ENCODE results near the gene KANSL3.
"Not testable (repeated sequence)": the region's sequence is repeated elsewhere in the genome, so short reads cannot be mapped to it uniquely, and the experiment has no call there.

KANSL3 gene

DNA sequence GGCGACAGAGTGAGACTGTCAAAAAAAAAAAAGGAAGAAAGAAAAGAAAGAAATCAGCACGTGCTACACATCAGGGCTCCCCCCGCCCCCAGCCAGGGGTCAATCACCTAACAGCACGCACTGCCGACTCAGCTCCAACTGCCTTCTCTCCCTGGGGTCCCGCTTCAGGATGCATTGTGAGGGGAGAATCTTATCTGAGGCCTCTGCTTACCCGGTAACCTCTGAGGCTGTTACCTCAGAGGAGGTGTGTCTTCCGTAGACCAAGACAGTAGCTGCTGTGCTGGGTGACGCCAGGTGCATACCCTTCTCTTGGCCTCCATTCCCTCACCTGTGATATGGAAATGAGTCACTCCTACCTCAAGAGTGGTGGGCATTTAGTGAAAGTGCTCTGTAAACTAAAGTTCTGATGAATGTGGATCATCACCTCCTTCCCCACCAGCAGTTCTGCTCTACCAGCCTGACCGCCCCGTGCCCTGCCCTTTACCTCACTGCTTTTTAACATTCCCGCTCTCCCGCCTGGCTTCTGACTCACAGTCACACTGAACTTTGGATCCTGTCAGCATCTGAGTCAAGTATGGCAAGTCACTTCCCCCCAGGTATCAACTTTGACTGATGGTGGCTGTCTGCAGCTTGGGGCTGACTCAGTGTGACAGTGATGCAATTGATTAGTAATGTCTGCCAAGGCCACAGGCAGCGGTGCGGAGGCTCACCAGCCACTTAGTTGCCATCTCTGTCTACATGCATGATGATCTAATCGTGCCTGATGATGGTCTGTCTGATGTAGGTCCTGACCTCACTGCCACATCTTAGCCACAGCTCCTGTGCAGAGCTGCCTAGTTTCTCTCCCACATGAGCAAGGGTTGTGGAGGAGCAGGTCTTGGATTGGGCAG, 81.4 kb downstream of the KANSL3 start:
- DNase-seq: peak; percentile 74

DNA sequence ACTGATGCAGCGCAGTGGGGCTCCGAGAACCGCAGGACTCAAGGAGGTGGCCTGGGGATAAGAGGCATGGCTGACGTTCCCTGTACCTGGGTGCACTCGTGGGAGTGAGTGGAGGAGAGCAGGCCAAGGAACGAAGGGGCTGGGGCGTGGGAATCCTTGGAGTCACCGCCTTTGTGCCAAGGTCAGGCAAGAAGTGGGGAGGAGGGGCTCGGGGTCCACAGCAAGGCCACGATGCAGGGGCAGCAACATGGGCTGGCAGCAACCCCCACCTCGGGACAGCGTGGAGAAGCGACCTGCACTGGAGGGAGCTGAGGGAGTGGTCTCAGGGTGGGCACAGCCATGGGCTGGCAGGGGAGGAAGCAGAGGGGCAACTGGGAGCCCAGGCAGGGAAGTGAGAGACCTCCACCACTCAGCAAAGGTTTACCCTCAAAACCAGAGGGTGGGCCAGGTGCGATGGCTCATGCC, 82.9 kb downstream of the KANSL3 start:
- no peak for DNase-seq

DNA sequence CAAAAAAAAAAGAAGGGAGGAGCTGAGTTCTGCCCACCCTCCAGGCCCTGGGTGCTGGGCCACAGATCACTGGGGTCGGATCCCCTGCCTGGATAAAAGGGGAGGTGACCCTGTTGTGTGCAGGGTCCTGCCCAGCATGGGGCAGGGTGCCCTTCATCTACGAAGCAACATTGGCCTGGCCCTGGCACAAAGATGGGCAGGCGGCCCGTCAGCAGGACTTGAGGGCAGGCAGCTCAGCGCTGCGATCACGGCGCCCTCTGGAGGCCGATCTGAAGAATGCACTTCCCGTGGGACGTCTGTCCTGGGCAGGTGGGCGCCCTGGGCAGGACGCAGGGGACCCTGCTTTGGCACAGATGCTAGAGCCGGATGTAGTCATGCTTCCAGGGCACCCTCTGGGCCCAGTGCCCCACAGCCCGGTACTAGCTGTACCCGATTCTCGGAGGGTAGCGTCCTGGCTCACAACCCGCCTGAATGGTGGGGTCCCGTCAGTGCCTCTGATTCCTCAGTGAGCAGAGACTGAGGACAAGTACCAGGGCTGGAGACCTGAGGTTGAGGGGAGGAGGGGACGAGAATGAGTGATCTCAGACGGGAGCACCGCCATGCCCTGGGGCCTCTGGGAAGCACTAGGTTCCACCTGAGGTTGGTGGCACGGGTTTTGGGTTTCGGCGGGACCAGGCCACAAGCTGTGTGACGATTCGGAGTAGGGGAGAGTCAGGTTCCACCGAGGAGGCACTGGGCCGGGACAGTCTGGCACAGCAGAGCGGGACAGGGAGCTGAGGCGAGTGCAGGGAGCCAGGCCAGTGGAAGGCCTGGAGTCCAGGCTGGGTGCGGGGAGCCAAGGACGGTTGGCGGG, 83.6 kb downstream of the KANSL3 start:
- peak; percentile 16 for DNase-seq

DNA sequence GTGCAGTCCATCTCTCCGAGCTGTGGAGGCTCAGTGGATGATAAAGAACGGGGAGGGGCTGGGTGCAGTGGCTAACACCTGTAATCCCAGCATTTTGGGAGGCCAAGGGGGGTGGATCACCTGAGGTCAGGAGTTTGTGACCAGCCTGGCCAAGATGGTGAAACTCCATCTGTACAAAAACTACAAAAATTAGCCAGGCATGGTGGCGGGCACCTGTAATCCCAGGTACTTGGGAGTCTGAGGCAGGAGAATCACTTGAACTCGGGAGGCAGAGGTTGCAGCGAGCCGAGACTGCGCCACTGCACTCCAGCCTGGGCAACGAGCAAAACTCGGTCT, 84.2 kb downstream of the KANSL3 start:
- not testable (repeated sequence) for DNase-seq

DNA sequence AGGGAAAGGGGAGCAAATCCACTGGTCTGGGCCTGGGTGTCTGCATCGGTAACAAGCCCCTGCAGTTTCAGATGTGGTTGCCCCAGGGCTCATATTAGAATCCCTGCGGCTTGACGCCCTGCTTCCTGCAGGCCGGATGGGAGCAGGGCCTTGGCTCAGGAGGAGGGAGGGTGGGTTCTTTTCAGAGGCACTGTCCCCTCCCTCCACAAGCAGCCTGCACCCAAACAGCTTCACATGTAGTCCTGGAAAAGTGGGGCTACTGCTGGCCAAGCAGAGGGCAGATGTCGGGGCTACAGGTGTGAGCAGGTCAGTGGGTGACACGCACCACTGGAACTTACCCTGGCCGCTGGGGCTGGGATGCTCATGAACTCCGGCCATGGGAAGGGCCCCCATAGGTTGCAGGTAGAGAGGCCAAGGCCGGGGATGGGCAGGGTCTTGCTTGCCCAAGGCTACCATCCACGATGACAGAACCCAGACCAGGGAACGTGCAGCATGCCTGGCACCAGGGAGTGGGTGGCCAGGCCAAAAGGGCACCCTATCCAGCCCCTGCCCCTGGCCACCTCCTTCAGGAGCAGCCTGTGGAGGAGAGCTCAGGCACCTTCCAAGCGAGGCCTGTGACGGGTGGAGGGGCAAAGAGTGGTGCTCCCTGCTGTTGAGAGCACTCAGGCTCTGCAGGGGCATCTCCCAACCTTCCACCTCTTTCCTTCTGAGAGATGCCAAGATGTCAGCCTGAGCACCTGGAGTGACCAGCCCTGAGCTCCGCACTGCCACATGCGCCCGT, 84.7 kb downstream of the KANSL3 start:
- no peak for DNase-seq

DNA sequence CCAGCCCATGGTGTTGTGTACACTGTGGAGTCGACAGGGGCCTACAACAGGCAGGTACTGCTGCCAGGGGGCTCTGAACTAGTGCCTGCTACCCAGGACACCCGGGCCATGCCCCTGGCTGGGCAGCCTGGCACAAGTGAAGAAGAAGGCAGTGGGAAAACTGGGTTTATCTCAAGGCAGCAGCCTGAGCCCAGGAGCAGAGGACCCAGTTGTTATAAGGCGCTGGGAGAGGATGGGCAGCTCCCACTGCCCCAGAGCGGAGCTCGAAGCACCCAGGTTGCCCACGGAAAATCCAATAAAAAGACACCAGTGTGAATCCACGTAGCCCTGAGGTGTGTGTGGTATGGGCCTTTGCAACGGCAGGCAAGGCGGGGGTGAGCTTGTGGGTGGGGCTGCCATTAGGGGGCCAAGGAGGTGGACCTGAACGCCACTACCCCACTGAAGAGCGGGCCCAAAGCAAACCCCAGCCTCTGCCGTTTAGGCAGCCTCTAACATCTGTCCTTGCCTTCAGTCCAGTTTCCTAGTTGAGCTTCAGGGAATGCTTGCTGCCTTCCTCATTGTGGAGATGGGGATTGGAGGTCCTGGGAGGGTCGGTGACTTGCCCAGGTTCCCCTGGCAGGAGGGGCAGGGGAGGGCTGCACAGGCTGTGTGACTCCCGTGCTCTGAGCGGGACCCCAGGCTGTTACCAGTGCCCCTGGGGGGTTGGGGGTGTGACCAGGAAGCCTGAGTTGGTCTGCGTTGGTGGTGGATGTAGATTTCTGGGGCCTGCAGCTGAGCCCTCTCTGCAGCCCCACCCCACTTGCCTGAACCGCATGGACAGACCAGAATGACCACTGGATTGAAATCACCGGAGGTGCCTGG, 85.6 kb downstream of the KANSL3 start:
- no peak for DNase-seq

DNA sequence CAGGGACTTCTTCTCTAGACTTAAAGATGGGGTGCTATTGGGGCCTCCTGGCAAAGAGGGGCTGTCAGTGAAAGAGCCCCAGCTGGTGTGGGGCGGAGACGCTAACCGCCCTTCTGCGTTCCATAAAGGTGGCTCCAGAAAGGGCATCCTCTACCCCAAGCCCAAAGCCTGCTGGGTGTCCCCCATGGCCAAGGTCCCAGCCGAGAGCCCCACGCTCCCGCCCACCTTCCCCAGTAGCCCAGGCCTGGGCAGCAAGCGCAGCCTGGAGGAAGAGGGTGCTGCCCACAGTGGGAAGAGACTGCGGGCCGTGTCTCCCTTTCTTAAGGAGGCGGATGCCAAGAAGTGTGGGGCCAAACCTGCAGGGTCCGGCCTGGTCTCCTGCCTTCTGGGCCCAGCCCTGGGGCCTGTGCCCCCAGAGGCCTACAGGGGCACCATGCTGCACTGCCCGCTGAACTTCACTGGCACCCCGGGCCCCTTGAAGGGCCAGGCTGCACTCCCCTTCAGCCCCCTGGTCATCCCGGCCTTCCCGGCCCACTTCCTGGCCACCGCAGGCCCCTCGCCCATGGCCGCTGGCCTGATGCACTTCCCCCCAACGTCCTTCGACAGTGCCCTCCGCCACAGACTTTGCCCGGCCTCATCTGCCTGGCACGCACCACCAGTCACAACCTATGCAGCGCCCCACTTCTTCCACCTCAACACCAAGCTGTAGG, 86.4 kb downstream of the KANSL3 start:
- DNase-seq: no peak

DNA sequence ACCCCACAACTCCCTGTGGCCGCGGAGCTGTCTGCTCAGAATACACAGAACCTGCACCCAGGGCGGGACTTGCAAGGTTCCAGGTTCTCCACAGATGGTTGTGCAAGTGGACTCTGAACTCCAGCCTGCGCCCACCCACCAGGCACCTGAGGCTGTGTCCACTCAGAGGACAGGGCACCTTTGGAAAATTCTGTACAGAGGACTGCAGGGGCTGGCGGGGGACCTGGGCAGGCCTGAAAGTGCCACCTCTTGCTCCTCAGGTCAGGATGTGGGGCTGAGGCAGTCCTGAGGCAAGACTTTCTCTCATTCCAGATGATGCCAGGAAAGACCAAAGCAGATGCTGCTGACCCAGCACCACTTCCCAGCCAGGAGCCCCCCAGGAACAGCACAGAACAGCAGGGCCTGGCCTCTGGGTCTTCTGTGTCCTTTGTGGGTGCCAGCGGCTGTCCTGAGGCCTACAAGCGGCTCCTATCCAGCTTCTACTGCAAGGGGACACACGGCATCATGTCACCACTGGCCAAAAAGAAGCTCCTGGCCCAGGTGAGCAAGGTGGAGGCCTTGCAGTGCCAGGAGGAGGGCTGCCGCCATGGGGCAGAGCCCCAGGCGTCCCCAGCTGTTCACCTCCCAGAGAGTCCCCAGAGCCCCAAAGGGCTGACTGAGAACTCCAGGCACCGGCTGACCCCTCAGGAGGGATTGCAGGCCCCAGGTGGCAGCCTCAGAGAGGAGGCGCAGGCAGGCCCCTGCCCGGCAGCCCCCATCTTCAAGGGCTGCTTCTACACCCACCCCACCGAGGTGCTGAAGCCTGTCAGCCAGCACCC, 87.1 kb downstream of the KANSL3 start:
- no peak for DNase-seq

DNA sequence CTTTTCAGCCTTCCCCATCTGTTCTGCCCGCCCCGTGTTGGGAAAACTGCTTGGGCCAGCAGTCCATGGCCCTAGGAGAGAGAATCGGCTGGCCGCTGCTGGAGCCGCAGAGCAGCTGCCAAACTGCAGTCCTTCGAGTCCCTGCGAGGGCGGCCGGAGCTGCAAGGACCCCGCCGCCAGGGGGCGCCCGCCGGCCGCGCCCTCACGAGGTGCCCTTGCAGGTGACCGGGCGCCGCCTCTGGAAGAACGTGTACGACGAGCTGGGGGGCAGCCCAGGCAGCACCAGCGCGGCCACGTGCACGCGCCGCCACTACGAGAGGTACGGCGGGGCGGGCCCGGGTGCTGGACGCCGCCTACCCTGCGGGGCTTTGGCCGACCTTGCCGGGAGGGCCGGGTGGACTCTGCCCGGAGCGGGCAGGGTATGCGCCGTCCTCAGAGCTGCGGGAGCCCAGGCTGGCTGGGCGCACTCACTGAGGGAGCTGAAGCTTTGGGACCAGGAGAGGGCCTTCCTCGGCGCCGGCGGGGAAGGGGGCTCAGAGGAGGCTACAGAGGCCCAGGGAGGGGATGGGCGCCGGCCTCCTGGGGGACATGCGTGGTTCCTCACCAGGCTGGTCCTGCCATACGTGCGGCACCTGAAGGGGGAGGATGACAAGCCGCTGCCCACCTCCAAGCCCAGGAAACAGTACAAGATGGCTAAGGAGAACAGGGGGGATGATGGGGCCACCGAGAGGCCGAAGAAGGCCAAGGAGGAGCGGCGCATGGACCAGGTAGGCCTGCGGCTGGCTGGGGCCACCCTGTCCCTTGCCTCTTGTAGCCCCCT, 87.9 kb downstream of the KANSL3 start:
- DNase-seq: no peak

DNA sequence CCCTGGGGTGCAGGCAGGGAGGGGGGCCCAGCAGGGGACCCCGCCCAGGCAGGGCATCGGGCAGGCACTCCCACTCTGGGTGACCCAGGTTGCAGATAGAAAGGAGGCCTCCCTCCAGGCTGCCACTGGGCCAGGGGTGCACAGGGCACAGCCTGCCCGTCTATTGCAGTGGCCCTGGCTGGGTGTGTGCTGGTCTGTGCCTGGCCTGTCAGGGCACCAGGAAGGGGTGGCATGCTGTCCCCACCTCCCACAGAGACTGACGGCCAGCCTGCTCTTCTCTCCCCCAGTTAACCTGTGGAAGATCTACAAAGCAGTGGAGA, 88.7 kb downstream of the KANSL3 start:
- no peak for DNase-seq

DNA sequence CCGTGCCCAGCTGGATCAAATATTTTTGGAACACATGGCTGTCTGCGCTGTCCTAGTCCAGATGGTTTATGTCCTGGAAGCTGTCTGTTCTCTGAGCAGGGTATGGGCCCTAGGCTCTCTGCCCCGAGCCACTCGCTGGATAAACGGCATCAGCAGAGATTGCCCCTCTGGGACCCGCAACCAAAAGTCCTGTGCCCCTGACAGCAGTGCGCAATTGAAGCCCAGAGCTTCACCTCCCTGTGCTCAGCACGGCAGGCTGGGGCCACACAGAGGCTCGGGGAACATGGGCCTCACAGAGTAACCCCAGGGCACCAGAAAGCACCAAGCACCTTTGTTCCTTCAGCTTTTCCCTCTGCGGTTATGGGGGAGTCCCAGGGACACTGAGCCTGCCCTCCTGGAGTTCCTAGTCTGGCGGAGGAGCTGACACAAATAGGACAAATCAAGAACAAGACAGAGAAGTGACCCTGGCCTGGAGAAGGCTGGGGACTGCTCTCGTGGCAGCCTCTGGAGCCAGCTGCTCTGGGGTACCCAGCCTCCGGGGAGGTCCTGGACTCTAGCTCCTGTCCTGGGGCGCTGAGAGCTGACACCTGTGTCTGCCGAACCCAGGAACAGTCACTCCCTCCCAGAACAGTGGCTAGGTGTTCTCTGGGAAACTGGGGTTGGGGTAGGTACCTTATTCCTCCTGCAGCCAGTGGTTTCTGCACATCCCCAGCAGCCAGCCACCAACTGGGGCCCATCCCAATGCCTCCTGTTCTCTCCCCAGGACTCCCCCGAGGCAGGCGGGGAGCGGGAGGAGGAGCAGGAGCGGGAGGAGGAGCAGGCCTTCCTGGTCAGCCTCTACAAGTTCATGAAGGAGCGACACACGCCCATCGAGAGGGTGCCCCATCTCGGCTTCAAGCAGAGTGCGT, 89.3 kb downstream of the KANSL3 start:
- DNase-seq: no peak

DNA sequence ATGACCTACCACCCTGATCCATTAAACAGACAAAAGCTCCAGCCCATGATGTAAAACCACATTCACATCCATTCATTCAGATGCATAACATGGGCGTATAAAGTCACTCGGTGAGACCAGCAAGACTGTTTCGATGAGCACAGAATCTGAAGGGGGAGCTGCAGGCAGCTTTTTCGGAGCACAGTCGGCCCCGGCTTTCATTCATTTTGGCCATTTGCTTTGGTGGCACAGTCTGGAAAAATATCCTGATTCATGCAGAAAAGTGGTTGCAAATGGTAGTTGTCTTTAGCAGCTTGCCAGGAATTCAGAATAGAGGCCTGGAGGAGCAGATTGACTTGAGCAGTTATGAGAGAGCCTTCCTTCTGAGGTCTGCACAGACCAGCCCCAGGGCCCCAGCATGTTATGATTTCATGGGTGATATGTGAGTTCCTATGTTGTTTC, 90.4 kb downstream of the KANSL3 start:
- DNase-seq: no peak

DNA sequence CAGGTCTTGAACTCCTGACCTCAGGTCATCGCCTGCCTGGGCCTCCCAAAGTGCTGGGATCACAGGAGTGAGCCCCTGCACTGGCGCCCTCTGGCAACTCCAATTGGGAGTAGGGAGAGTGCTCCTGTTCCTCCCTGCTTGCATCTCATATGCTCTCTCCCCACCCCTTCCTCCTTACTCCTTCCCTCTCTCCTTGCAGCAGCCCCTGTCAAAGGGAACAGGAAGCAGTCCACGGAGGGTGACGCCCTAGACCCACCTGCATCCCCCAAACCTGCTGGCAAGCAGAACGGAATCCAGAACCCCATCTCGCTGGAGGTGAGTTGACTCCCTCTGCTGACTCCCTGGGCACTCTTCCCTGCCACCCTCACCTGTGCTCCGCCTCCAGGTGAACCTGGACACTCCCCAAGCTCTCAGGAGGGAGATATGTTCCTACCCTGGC, 90.9 kb downstream of the KANSL3 start:
- DNase-seq: no peak

DNA sequence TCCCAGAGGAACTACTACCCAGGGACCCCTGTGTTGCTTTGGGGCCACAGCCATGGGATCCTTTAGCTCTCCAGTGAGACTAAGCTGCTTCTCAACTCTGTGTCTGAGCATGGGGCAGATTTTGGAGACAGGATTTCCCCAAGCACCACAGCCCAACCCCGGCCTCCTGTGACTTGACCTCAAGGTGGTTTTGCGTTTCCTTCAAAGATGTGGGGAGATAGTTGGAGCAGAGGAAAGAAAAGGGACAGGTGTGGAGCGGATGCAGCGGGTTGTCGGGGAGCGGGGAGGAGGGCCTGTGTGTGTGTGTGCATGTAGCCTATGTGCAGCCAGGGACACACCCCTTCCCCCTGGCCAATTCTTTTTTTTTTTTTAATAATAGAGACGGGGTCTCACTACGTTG, 91.3 kb downstream of the KANSL3 start:
- DNase-seq: no peak

DNA sequence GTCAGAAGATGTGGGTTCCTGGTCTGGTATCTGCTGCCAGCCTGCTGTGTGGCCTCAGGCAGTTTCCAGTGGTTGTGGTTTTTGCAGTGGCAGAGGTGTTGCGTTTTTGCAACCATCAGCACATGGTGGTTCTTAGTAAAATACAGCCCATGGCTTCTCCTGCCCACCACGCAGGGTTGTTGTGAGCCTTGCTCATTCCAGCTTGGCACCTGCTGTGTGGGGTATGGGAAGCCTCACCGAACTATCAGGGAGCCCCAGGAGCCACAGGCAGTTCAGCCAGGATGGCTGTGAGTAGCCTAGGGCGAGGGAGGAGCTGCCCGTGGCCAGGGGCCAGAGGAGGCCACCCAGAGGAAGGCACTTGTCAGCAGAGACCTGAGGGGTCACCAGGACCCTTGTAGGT, 91.8 kb downstream of the KANSL3 start:
- DNase-seq: no peak

Measured in MV-4-11 (cell line).